Measurements from ENCODE around the gene IRF2BP2.
"Not testable (repeated sequence)": the region's sequence is repeated elsewhere in the genome, so short reads cannot be mapped to it uniquely, and the experiment has no call there.

The IRF2BP2 gene

GRCh38 chr1:234634922-234635321, 24.9 kb upstream of the IRF2BP2 start:
- not testable (repeated sequence) for DNase-seq (ENCODE audit: low read depth in 1 of 2, low spot score in 1 of 2)

GRCh38 chr1:234634387-234634786, 24.4 kb upstream of the IRF2BP2 start:
- DNase-seq (ENCODE audit: low read depth in 1 of 2, low spot score in 1 of 2), result no peak

GRCh38 chr1:234633246-234634003, 23.4 kb upstream of the IRF2BP2 start:
- no peak for DNase-seq (ENCODE audit: low read depth in 1 of 2, low spot score in 1 of 2)

GRCh38 chr1:234632225-234632624, 22.2 kb upstream of the IRF2BP2 start:
- no peak for DNase-seq (ENCODE audit: low read depth in 1 of 2, low spot score in 1 of 2)

- DNase-seq (ENCODE audit: low read depth in 1 of 2, low spot score in 1 of 2), result no peak
Observed at GRCh38 chr1:234631721-234632125, 21.7 kb upstream of the IRF2BP2 start.

GRCh38 chr1:234629026-234629425, 19.0 kb upstream of the IRF2BP2 start:
- DNase-seq (ENCODE audit: low read depth in 1 of 2, low spot score in 1 of 2), result no peak

- DNase-seq (ENCODE audit: low read depth in 1 of 2, low spot score in 1 of 2), result no peak
Observed at GRCh38 chr1:234628089-234628488, 18.1 kb upstream of the IRF2BP2 start.

- DNase-seq (ENCODE audit: low read depth in 1 of 2, low spot score in 1 of 2), result no peak
Observed at GRCh38 chr1:234627009-234627950, 17.3 kb upstream of the IRF2BP2 start.

- no peak for DNase-seq (ENCODE audit: low read depth in 1 of 2, low spot score in 1 of 2)
Observed at GRCh38 chr1:234626391-234626790, 16.4 kb upstream of the IRF2BP2 start.

GRCh38 chr1:234624724-234625117, 14.7 kb upstream of the IRF2BP2 start:
- no peak for DNase-seq (ENCODE audit: low read depth in 1 of 2, low spot score in 1 of 2)

- DNase-seq (ENCODE audit: low read depth in 1 of 2, low spot score in 1 of 2), result no peak
Observed at GRCh38 chr1:234621657-234622335, 11.8 kb upstream of the IRF2BP2 start.

- DNase-seq (ENCODE audit: low read depth in 1 of 2, low spot score in 1 of 2), result no peak
Observed at GRCh38 chr1:234621127-234621468, 11.1 kb upstream of the IRF2BP2 start.

- DNase-seq (ENCODE audit: low read depth in 1 of 2, low spot score in 1 of 2), result no peak
Observed at GRCh38 chr1:234620272-234621126, 10.5 kb upstream of the IRF2BP2 start.

- DNase-seq (ENCODE audit: low read depth in 1 of 2, low spot score in 1 of 2), result no peak
Observed at GRCh38 chr1:234619794-234620247, 9.8 kb upstream of the IRF2BP2 start.

- DNase-seq (ENCODE audit: low read depth in 1 of 2, low spot score in 1 of 2), result no peak
Observed at GRCh38 chr1:234619071-234619480, 9.1 kb upstream of the IRF2BP2 start.

GRCh38 chr1:234618737-234619049, 8.7 kb upstream of the IRF2BP2 start:
- DNase-seq (ENCODE audit: low read depth in 1 of 2, low spot score in 1 of 2), result no peak

- no peak for DNase-seq (ENCODE audit: low read depth in 1 of 2, low spot score in 1 of 2)
Observed at GRCh38 chr1:234617986-234618736, 8.2 kb upstream of the IRF2BP2 start.

GRCh38 chr1:234617131-234617985, 7.4 kb upstream of the IRF2BP2 start:
- DNase-seq (ENCODE audit: low read depth in 1 of 2, low spot score in 1 of 2), result no peak

GRCh38 chr1:234616644-234617043, 6.7 kb upstream of the IRF2BP2 start:
- DNase-seq (ENCODE audit: low read depth in 1 of 2, low spot score in 1 of 2), result no peak

All from activated T-helper 1 cell treated with anti-CD3 and anti-CD28 coated beads, Interleukin-2, amount 50 U/mL, for 16 hours (primary cell).